Chondrocyte (in vitro differentiated cells): Measurements from ENCODE around the gene CRAT. TPM values are rescaled to one million over a fixed set of nuclear protein-coding genes. Genes with fewer than 3 reads are reported as not detected.

Experiments used
- DNase-seq: peaks from one replicate; pipeline ENCODE4 v3.0.0; 2021; ENCODE audit warnings: mixed read lengths, low spot score
- H3K27ac Mint-ChIP-seq: one replicate; pipeline ENCODE4 v1.8.0; 2021; ENCODE audit warnings: mild to moderate bottlenecking, moderate library complexity, mixed read lengths; ENCODE audit not compliant: unreplicated experiment
- H3K27me3 Mint-ChIP-seq: 2 replicates; pipeline ENCODE4 v1.8.0; 2021; ENCODE audit warnings: low read depth, mixed read lengths
- H3K36me3 Mint-ChIP-seq: 2 replicates; pipeline ENCODE4 v1.8.0; 2021; ENCODE audit warnings: low read depth, mixed read lengths
- H3K4me1 Mint-ChIP-seq: 2 replicates; pipeline ENCODE4 v1.8.0; 2021; ENCODE audit warnings: low read depth, mild to moderate bottlenecking, mixed read lengths
- H3K4me3 Mint-ChIP-seq: one replicate; pipeline ENCODE4 v1.8.0; 2021; ENCODE audit warnings: mild to moderate bottlenecking, moderate library complexity, mixed read lengths; ENCODE audit not compliant: unreplicated experiment
- H3K9me3 Mint-ChIP-seq: 2 replicates; pipeline ENCODE4 v1.8.0; 2021; ENCODE audit warnings: low read depth, mixed read lengths
- long read RNA-seq: library from polyadenylated mRNA; stranded (forward); transcript quantifications from one replicate; pipeline ENCODE4 v2.0.0, GENCODE V29; 2021
- total RNA-seq: library from RNA; stranded (reverse); gene quantifications from 3 replicates; pipeline ENCODE4 v1.2.1, GENCODE V29; 2021
- TF ChIP-seq, protein P1 (sequence below): fragments of 200-600 bp; sonication (generic); IDR thresholded peaks from 2 replicates; pipeline ENCODE4 v1.5.0; 2021; ENCODE audit warnings: antibody characterized with exemption, mild to moderate bottlenecking, moderate library complexity

Gene CRAT
- 43.9 to 49.0 TPM (median 45.2 TPM) in 3 replicates for total RNA-seq
- long read RNA-seq, transcript CRAT-201 (14 exons, 2,763 nt), result major isoform, 62 of 131 reads
- long read RNA-seq, transcript CRAT-207 (15 exons, 2,253 nt), result minor isoform, 32 of 131 reads
- long read RNA-seq, partial matches to known transcripts, result 22 of 131 reads
- long read RNA-seq, other reads (novel, unspliced or antisense), result 15 of 131 reads

DNA sequence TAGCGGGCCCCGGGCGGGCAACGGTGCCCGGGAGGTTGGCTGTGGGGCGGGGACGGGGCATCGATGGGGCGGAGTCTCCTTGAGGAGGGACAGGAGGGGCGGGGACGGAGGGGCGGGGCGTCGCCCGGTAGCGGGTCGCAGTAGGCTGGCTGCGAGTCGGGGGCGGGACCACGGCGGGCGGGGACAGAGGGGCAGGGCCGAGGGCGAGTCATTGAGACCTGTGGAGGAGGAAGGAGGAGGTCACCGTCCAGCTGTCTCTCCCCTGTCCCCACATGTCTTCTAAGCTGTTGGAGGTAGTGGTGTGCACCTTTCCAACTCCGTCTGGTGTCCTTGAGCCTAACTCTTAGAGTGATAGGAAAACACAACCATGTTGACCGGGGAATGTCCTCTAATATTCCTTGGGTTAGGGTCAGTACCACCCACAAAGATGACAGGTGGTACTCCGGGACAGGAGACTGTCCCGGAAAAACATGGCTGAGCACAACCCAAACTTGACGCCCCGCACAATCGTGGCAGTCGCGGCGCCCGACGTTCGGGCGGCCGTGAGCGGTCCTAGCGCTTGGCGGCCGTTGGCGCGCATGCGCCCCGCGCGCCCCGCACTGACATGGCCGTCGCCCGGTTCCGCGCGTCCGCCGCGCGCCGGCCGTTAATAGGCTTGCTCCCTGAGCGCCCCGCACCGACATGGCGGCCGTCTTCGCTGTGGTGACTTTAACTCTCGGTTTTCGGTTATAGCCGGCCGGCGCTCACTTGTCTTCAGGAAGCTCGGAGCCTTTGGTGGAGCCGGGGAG, at the start of gene CRAT, which contains the start of gene PTPA:
Gene CRAT, minus strand, starts transcription at position 54 of the 788 bp plus-strand sequence. CDS start 284 bp downstream, outside the sequence.
Gene PTPA, plus strand, starts transcription at position 676 of the 788 bp plus-strand sequence. CDS start 186 bp downstream, outside the sequence.
- no peak for DNase-seq
- Mint-ChIP-seq H3K4me1 (peaks cover 25% of the 10 kb centered on the region), H3K27me3 (no peaks in the 10 kb centered on the region), H3K4me3 (peak within 1 kb of the TSS; percentile 94), H3K36me3 (peaks cover 9% of the 10 kb centered on the region), H3K27ac (peak within 1 kb of the TSS; percentile 97), H3K9me3 (no peaks in the 10 kb centered on the region)
- TF ChIP-seq, protein P1, sequence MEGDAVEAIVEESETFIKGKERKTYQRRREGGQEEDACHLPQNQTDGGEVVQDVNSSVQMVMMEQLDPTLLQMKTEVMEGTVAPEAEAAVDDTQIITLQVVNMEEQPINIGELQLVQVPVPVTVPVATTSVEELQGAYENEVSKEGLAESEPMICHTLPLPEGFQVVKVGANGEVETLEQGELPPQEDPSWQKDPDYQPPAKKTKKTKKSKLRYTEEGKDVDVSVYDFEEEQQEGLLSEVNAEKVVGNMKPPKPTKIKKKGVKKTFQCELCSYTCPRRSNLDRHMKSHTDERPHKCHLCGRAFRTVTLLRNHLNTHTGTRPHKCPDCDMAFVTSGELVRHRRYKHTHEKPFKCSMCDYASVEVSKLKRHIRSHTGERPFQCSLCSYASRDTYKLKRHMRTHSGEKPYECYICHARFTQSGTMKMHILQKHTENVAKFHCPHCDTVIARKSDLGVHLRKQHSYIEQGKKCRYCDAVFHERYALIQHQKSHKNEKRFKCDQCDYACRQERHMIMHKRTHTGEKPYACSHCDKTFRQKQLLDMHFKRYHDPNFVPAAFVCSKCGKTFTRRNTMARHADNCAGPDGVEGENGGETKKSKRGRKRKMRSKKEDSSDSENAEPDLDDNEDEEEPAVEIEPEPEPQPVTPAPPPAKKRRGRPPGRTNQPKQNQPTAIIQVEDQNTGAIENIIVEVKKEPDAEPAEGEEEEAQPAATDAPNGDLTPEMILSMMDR, result no peak

GRCh38 chr9:129156163-129156562, 45.6 kb upstream of the CRAT start:
- peaks cover 4% of the 10 kb centered on the region for H3K36me3 Mint-ChIP-seq
- peaks cover under 1% of the 10 kb centered on the region for H3K9me3 Mint-ChIP-seq
- H3K27me3 Mint-ChIP-seq, result no peaks in the 10 kb centered on the region
- no peaks in the 10 kb centered on the region for H3K4me1 Mint-ChIP-seq
- no peak overlapping the region for H3K27ac Mint-ChIP-seq
- DNase-seq, result no peak
- TF ChIP-seq, protein P1, result no peak
- H3K4me3 Mint-ChIP-seq, result no peak overlapping the region

GRCh38 chr9:129154866-129155477, 44.4 kb upstream of the CRAT start:
- Mint-ChIP-seq H3K27ac (no peak overlapping the region), H3K36me3 (peaks cover 6% of the 10 kb centered on the region), H3K4me3 (no peak overlapping the region), H3K4me1 (no peaks in the 10 kb centered on the region), H3K27me3 (no peaks in the 10 kb centered on the region), H3K9me3 (no peaks in the 10 kb centered on the region)
- TF ChIP-seq, protein P1, result no peak
- DNase-seq, result no peak

DNA sequence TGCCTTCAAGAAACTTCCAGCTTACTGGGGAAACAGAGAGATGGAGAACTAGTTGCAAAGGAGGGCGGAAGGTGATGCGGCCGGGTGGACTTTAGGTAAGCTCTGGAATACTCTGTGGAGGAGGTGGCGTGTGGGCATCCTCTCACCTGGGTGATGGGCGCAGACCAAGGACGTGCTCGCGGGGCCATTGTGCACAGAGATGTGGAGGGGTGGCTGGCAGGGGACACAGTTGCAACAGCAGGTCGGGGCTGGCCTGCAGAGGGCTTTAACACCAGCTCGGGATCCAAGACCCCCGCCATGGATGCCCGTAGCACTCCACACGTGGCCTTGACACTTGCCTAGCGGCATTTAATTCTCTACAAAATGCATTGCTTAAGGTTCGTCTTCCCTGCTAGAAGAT, 40.9 kb upstream of the CRAT start:
- peaks cover 11% of the 10 kb centered on the region for H3K4me1 Mint-ChIP-seq
- peaks cover 10% of the 10 kb centered on the region for H3K36me3 Mint-ChIP-seq
- no peak overlapping the region for H3K4me3 Mint-ChIP-seq
- H3K9me3 Mint-ChIP-seq, result no peaks in the 10 kb centered on the region
- H3K27me3 Mint-ChIP-seq, result no peaks in the 10 kb centered on the region
- no peak for DNase-seq
- TF ChIP-seq, protein P1, result no peak
- no peak overlapping the region for H3K27ac Mint-ChIP-seq

DNA sequence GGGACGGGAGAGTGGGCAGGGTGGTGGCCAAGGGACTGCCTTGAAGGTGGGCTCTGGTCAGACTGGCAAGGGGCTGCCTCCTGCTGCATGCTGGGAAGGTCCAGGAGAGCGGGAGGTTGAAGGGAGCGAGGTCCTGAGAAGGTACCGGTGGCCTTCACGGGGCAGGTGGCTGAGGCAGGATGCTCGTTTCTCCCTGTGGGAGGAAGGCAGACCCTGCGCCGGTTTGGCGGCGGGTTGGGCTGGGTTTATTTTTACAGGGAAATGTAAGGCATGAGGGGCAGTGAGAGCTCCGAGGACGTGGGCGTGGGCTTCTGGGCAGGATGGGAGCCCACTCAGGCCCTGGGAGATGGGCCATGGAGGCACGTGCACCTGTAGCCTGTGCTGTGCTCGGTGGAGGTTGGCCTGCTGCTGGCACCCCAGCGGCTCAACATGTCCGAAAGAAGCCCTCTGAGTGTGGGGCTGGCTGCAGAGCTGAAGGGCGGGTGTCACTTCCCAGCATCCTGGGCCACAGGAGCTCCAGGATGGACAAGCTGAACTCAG, 40.1 kb upstream of the CRAT start:
- Mint-ChIP-seq H3K36me3 (peaks cover 10% of the 10 kb centered on the region), H3K27me3 (no peaks in the 10 kb centered on the region), H3K4me3 (no peak overlapping the region), H3K4me1 (peaks cover 18% of the 10 kb centered on the region), H3K27ac (no peak overlapping the region), H3K9me3 (no peaks in the 10 kb centered on the region)
- TF ChIP-seq, protein P1, result no peak
- no peak for DNase-seq
